Stimulated activated CD4-positive, alpha-beta T cell treated with anti-CD3 and anti-CD28 coated beads, TNF-alpha, amount 100 ng/mL, for 48 hours (primary cell): Measurements from ENCODE around the gene ZDHHC8.

Experiments used
- DNase-seq, 3 donors: peaks; one replicate each; pipeline ENCODE4 v3.0.0-alpha.2; 2020; ENCODE audit warnings: low read depth in 3 of 3

Gene ZDHHC8

DNA sequence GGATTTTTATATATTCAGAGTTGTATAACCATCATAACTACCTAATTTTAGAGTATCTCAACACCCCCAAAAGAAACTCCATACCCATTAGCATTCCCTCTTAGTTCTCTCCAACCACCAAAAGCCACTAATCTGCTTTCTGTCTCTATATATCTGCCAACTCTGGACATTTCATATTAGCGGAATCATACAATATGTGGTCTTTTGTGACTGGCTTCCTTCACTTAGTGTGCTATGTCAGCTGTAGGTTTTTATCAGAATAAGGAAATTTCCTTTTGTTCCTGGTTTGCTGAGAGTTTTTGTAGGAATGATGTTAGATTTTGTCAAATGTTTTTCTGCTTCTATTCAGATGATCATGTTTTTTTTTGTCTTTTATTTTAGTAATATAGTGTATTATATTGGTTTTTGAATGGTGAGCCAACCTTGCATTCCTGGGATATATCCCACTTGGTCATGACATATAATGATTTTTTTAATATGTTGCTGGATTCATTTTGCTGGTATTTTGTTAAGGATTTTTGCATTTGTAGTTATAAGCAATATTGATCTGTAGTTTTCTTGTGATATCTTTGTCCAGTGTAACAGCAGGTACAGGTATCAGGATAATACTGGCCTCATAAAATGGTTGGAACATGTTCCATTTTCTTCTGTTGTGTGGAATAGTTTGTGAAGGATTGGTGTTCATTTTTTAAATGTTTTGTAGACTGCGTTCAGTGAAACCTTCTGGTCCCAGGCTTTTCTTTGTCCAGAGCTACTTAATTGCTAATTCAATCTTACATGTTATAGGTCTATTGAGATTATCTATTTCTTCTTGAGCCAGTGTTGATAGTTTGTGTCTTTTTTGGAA lies 34.8 kb upstream of the ZDHHC8 start:
- DNase-seq: no peak

DNA sequence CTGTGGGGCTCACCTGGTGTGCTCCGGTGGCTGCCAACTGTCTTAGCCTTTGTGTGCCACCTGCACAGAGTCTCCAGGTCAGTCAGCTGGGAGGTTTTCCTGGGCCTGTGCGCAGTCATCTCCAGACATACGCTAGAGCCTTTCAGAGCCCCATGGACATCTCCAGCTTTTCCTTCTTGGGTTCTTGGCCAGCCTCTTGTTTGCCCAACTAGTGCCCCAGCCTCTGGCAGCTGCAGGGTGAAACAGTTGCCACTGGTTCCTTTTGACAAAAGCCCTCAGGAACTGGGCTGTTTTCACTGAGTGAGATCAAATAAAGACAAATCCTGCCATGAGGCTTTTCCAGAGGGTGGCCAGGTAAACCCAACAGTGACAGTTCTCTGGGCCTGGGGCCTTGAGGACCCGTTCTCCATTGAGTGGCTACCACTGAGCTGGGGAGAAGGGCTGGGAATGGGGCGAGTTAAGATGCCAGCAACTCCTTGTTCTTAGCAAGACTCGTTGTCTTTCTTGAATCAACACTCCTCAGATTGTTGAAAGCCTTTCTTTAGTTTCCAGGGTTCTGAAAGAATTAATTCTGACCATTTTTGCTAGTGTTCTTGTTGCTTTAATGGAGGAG lies 32.4 kb upstream of the ZDHHC8 start:
- DNase-seq: no peak

DNA sequence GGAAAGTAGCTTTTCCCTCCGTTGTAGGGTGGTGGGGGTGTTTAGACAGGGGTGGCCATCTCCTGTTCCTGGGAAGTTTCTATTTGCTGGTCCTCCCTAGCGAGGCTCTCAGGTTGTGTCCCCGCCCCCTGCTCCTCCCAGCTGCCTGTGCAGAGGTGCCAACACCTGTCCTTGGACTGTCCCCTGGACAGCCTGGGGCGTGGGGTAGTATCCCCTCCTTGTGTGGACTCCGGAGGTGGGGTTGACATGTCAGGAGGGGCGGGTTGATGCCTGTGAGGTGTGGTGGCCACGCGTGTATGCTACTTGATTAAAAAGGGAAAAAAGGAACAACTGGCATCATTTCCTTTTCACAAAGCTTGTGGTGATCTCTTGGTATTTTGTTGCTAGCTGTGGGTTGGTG lies 30.0 kb upstream of the ZDHHC8 start:
- no peak for DNase-seq

DNA sequence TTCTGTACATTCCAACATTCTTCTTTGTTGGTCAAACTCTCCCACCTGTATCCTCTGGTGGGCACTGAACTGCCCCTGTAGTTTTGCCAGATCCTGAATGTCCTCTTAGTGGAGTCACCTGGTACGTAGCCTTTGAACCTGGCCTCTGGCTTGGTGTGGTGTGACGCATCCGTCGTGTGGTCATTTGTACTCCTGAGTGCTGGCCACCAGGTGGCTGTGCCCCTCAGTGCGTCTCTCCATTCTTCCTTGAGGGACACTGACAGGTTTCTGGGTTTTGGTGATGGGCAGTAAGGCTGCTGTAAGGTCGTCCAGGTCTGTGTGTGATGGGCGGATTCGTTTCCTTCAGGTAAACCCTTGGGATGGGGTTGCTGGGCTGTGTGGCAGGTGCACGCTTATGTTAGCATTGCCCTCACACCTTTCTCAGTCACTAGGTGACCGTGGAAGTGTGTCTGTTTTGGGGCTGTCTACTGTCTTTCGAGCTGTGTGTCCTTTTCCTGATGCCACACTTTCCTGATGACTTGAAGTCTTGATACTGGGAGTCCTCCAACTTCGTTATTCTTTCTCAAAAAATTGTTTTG lies 29.3 kb upstream of the ZDHHC8 start:
- no peak for DNase-seq

DNA sequence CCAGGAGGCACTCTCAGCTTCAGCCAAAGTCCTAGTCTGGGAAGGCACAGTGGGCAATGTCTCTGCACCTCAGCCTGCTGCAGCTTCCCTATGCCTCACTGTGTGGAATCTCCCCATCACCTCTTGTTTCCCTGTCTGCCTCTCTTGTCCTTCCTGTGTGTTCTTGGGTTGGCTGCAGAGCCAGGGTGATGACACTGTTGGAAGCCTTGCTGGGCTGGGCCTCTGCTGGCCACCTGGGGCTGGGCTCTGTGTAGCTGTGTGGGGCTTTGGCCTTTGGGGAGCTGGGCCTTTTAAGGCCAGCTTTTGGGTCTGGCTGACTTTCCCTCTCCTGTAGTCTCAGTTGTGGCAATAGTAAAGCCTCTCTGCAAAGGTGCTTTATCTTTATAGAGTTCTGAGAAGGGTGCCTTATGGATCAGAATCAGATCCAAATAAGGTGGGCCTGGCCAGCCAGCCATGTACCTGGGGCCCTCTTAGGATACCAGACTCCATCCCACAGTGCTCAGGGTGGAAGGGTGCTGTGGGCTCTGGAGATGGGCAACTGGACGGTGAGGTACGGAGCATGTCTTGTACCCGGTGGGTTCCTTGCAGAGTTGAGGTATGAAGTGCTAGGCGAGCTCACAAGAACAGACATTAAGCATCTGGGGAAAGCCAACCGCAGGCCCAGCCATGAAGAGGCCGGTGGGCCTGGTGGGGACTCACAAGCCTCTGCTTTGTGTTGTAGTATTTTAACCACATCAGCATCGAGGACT lies 26.0 kb upstream of the ZDHHC8 start:
- DNase-seq: no peak

DNA sequence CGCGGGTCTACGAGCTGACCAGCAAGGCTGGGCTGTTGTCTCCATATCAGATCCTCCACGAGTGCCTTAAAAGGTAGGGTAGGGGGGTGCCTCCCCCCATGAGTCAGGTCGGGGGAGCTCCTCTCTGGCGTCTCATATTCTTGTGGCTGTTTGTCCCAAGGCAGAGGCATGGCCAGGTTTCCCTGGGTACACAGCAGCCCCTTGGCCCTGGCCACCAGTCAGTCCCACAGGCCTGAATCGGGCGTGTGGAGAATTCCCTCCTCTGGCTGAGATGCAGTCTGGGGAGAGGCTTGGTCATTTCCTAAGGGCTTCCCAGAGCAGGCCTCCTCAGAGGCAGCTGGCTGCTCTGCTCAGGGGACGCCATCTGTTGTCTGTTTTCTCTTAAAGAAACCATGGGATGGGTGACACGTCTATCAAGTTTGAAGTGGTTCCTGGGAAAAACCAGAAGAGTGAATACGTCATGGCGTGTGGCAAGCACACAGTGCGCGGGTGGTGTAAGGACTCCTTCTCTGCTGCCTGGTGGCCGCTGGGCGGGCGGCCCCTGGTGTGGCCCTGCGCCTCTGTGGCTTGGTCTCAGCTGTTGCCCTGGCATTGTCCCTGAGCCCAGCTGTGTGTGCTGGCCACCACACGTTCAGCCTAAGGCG lies 25.3 kb upstream of the ZDHHC8 start:
- no peak for DNase-seq

DNA sequence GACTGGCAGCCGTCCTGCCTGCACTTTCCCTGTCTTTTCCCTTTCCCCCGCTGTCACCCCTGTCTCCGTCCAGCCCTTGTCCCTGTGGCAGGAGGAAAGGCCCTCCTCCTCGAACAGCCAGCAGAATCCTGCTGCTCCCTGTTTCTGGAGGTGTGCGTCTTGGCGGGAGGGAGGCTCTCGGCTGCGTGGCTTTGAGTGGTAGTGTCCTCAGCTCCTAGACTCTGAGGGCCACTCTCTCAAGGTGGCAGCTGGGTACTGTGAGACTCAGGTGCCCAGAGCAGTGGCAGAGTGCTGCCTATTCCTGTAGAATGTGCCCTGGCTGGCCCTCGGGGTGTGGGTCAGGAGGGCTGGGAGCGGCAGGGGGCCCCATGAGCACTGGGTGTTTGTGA lies 24.8 kb upstream of the ZDHHC8 start:
- DNase-seq: no peak

DNA sequence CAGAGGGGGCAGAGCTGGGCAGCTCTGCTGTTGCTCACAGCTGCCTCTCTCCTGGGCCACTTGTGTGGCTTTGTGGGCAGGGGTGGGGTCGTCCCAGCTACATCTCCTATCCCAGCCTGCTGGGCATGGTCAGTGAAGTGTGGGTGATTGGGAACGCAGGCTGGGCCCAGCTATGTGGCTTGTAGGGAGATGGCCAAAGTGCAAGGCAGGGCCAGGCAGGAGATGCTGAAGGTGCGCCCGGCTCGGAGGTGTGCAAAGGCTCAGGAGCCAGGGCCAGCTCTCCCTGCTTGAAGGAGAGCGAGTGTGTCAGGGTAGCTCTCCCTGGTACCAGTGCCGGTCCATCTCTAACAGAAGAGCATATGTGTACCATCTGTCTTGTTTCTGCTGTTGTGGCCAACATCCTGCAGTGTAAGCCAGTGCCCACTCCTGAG lies 24.1 kb upstream of the ZDHHC8 start:
- DNase-seq: no peak

DNA sequence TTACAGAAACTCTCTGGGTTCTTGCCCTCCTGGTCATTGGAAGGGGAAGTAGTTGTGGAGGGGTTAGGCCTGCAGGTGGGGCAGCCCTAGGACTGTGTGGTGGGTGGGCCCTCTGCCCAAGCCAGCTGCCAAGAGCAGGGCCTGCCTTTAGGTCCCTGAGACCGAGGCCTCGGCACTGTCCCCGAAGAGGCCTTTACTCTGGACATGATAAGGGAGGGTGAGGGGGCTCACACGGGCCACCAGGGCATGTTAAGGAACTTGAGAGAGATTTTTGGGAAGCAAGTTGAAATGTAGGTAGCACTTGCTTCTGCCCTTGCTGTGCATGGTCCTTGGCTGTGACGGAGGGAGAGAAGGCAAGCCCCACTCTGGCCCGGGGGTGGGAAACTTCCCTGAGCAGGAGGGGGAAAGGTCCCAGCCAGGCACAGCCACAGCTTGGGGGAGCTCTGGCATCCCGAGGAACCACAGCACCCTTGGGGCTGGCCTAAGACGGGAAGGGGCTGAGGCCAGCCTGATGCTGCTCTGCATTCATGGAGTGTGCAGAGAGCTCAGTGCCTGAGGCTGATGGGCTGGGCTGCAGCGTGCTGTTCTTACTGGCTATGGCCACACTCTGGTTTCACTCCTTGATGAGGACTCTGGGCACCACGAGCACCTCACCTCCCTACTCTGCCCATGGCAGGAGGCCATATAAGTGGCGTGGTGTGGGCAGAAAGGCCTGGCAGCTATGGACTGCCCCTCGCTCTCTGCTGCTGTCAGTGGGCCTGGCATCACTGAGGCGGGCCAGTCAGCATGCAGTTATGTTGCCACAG lies 23.4 kb upstream of the ZDHHC8 start:
- no peak for DNase-seq

DNA sequence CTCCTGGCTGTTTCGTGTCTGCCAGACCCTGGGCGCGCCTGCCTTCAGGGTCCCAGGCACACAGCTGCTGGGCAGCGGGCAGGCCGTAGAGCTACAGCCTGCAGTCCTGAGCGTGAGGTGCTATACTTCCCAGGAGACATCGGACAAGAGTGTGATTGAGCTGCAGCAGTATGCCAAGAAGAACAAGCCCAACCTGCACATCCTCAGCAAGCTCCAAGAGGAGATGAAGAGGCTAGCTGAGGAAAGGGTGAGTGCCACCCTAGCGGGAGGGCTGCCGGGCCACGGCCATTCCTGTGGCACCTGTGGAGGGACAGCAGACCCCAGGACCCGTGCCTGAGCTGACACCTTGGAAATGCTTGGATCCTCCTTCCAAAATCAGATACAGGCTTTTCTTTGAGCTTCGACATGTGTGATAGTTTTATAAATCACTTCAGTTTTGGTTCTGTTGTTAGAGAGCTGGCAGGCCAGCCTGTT lies 22.8 kb upstream of the ZDHHC8 start:
- DNase-seq: no peak

DNA sequence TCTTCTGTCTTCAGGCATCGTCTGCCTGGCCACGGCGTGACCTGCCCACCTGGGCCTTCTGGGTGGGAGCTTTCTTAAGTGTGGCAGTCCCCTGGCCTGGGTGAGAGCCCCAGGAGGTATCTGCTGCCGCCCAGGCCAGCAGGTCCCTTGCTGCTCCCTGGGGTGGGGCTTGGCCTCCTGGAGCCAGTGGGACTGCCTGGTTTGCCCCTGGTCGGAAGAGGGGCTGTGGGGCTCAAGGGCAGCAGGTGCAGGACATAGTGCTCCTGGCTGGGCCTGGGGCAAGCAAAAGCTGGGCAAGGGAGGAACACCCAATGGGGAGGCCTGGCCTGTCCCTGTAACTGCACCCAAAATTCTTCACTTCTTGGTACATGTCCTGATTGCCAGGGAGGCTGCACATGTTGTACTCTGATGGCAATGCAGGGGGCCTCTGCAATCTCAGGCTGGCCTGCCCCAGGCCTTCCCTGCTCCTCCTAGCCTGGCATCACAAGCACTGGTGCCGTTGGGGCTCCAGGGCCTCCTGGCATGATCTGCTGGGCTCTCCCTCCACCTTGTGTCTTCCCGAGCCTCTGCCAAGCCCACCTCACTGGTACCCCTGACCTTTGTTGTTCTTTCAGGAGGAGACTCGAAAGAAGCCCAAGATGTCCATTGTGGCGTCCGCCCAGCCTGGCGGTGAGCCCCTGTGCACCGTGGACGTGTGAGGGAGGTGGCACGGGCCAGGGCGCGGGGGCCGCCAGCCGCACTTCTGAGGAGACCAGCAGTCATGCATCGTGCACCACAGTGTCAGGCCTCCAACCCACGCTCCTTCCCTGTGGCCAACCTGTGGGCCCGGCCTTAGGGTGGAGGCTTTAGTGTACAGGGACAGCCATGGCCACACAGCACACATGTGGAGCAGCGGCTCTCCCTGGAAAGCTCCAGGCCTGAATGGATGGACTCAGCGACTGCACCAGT lies 21.9 kb upstream of the ZDHHC8 start:
- no peak for DNase-seq

DNA sequence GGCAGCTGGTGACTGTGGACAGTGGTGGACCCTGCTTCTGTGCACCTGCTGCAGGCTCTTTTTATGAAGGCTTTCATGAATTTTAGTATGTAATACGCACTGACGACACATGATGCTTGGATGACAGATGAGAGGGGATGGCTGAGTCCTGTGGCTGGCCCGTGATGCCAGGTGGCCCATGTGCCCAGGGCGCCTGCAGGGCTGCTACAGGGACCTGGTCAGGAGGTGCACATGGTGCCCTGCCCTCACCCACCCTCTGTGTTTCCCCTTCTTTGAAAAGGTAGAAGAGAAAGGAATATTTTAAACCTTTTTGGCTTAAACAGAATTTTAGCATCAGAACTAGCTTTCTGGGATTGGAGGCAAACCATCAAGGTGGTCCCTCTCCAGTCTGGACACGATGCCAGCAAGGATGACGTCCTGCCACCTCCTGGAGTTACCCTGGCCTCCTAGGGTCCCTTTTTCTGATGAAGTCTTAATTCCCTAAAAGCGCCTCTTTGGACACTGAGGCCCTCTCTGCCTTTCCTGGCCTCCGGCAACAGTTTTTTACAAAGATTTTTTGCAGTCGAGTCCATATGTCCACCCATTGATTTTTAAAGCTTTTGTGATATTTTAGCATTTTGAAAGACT lies 21.1 kb upstream of the ZDHHC8 start:
- DNase-seq: no peak

DNA sequence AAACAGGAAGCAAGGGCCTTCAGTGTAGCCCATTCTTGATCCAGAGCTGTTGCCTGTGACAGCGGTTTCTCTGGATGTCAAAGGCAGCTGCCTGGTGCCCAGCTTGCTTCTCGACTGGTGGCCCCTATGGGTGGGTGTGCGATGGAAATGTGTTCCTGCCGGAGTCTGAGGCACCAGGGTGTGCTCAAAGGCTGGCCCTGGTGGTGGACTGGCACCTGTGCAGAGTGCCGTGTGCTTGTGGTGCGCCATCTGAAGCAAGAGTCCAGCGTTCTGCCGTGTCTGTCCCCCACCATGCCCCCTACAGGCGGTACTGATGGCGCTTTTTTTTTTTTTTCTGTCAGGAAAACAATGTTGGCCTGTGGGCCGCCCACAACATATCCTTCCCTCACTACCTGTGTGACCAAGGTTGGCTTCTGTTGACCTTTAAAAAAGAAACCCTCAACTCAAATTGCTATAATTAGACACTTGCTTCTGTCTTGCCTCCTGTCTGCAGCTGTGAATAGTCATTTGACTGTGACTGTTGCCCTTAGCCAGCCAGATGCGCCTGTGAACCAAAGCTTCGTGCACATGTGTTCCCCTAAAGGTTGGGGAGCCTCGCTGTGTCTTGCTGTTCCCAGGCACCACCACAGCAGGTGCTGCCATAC lies 20.4 kb upstream of the ZDHHC8 start:
- DNase-seq: no peak

DNA sequence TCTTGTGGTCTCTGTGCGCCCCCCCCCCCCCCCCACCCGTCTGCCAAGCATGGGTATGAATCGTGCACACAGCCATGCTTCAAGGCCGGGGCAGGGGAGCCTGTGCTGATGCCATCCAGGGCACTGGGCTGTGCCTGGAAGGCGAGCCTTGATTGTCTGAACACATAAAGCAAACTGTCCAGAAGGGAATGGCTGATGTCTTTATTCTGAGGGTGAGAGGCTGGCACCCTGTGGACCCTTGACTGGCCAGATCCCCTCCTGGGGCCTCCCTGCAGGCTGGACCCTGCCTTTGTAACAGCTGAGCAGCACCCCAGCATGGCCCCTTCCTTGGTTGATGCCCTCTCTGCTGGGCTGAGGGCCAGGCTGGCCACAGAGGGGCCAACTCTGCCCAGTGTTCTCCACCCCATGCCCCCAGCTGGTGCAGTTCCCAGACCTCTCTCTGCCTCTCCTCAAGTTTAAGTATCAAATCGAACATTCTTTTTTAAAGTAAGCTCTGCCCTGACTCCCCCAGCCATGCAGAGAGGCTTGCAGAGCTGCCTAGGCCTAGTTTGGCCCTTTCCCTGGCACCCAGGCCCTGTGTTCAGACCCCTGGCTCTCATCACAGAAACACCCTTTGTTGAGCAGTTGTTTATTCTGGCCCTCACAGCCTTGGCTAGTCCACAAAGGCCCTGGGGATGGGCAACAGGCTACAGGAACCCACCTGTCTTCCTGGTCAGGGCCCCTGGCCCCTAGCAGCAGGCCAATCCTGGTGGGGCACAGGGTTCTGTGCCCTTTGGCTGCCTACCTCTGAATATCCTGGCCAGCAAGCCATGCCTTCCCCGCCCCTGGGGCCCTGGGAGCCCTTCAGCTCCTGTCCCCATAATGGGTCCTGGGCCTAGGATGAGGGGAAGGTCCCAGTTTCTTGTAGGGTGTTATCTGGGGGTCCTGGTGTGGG lies 19.6 kb upstream of the ZDHHC8 start:
- no peak for DNase-seq

DNA sequence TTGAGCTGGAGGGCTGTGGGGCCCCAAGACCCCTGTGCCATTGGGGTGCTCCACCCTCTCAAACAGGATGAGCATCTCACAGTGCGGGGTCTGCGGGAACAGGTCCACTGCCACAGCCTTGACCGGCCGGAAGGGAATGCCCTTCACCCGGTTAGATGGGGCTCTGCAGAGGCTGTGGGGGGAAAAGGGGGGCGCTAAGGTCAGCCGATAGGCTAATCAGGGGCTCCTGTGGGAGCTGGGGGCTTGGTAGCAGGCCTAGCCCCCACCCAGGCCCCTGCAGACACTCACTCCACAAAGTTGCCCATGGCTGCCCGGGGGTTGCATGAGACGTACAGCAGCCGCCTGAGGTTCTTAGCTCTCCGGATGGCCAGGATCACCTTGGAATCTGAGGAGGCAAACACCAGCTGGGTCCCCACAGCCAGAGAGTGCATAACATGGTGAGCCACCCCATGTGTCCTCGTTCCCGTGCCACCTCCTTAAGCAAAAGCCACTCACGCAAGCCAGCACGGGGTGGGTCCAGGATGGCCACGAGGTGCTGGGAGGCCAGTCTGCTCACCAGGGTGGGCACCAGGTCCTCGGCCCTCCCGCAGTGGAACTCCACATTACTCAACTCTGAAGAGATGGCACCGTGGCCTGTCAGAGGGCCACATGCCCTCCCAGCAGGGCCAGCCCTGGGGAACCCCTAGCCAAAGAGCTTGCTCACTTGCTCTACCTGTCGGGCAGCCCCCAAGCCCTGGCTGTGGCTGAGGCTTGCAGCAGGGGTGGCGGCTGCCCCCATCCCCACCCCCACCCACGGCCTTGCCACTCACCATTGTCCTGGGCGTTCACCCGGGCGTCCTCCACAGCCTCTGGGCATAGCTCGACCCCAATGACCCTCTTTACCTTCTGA lies 18.7 kb upstream of the ZDHHC8 start:
- no peak for DNase-seq

DNA sequence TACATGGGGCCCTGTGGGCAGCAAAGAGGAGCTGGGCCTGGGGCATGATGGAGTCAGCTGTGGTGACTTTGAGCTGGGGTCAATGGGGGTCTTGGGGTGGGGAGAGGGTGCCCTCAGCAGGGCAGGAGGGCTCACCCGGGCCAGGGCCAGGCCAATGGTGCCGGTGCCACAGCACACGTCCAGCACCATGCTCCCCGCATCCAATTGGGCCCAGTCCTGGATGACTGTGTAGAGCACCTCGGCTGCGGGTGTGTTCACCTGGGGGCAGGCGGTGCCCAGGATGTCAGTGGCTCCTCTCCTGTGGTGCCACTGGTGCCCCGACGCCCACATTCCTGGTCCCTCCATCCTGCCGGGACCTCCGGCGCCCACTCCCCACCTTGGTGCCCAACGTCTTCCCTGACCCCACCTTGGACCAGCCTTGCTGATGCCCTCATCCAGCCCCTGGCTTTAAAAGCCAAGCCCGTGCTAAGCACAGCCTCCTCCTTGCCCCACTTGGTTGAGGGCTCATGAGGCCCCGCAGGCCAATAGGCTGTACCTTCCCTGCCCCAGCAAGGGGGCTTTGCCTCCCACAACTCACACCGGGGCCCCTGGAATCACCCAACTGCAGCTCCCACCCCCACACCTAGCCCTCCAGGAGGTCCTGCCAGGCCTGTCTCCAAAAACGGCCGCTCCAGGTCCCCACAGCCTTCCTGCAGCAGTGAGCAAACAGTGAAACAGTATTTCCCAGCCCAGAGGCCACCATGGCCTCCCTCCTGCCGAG lies 17.9 kb upstream of the ZDHHC8 start:
- DNase-seq: no peak
